Measurements from ENCODE around the gene CD34.
"Not testable (repeated sequence)": the region's sequence is repeated elsewhere in the genome, so short reads cannot be mapped to it uniquely, and the experiment has no call there.

Gene CD34

GRCh38 chr1:207910591-207911354, at the start of gene CD34:
TSS of gene CD34 (minus strand) at chr1:207911125. CDS start at chr1:207911080, 45 bp downstream.
- DNase-seq = no peak

GRCh38 chr1:207960346-207960745, 49.4 kb upstream of the CD34 start:
- no peak for DNase-seq

- no peak for DNase-seq
Measured at GRCh38 chr1:207959910-207960309, 49.0 kb upstream of the CD34 start.

GRCh38 chr1:207959141-207959825, 48.4 kb upstream of the CD34 start:
- DNase-seq = no peak

GRCh38 chr1:207958376-207959139, 47.6 kb upstream of the CD34 start:
- no peak for DNase-seq

GRCh38 chr1:207956986-207957385, 46.1 kb upstream of the CD34 start:
- no peak for DNase-seq

- DNase-seq = no peak
Measured at GRCh38 chr1:207954104-207954503, 43.2 kb upstream of the CD34 start.

- DNase-seq = no peak
Measured at GRCh38 chr1:207952617-207953542, 42.0 kb upstream of the CD34 start.

GRCh38 chr1:207951652-207952051, 40.7 kb upstream of the CD34 start:
- DNase-seq = no peak

- no peak for DNase-seq
Measured at GRCh38 chr1:207950750-207951149, 39.8 kb upstream of the CD34 start.

GRCh38 chr1:207949571-207950195, 38.8 kb upstream of the CD34 start:
- DNase-seq = no peak

- DNase-seq = no peak
Measured at GRCh38 chr1:207948536-207949250, 37.8 kb upstream of the CD34 start.

GRCh38 chr1:207946756-207947155, 35.8 kb upstream of the CD34 start:
- DNase-seq = no peak

GRCh38 chr1:207944571-207944970, 33.6 kb upstream of the CD34 start:
- no peak for DNase-seq

- not testable (repeated sequence) for DNase-seq
Measured at GRCh38 chr1:207942337-207942741, 31.4 kb upstream of the CD34 start.

- DNase-seq = no peak
Measured at GRCh38 chr1:207941665-207942064, 30.7 kb upstream of the CD34 start.

GRCh38 chr1:207938016-207938415, 27.1 kb upstream of the CD34 start:
- peak; percentile 5 for DNase-seq

GRCh38 chr1:207937204-207937603, 26.3 kb upstream of the CD34 start:
- no peak for DNase-seq

- DNase-seq = no peak
Measured at GRCh38 chr1:207935166-207935583, 24.2 kb upstream of the CD34 start.

- no peak for DNase-seq
Measured at GRCh38 chr1:207933205-207933800, 22.4 kb upstream of the CD34 start.

GRCh38 chr1:207926984-207927383, 16.1 kb upstream of the CD34 start:
- no peak for DNase-seq
